Fibroblast of mammary gland (primary cell): ENCODE measurements around the gene CIDEA.

Experiments used
- DNase-seq: peaks from one replicate; pipeline ENCODE4 v3.0.0-alpha.2; 2010; ENCODE audit warnings: low read depth
- H3K4me3 ChIP-seq: 2 replicates; pipeline ENCODE4 v1.5.1; 2011; ENCODE audit warnings: low read depth, mild to moderate bottlenecking, low read length, moderate library complexity; ENCODE audit not compliant: control insufficient read depth
- TF ChIP-seq, protein P1 (sequence below): conservative IDR thresholded peaks from 2 replicates; pipeline ENCODE4 v1.5.1; 2011; ENCODE audit warnings: low read depth, low read length, inconsistent platforms; ENCODE audit not compliant: control insufficient read depth, insufficient read depth

The CIDEA gene

DNA sequence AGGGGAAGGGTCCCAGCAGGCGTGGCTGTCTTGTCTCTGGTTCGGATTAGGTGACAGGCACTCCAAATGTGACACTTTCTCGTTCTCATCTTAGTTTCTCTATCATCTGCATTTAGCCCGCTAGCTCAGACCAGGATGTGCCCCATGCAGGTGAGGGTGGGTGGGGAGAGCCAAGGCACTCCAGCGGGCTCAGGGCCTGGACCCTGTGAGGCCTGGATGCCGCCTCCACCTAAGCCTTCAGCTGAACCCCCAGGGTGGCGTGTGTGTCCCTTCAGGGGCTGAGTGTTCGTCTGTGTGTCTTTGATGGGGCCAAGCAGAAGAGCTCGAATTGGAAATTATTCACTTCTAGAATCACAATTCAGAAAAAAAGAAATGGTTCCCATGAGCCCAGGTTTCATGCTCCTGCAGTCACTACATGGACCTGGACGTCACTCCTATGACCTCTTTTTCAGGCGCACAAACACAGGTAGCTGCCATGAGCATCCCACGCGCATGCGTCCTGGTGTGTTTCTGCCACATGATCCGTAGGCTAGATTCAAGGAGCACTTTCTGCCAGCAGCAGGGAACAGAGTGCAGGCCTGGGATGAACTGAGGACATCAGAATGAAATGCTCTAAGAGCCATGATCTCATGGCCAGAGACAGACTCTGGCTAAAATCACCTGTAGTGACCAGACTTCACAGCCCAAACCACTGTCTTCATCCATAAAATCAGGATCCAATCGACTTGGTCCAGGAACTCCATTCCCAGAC, 25.8 kb downstream of the CIDEA start:
- DNase-seq: no peak
- TF ChIP-seq, protein P1, sequence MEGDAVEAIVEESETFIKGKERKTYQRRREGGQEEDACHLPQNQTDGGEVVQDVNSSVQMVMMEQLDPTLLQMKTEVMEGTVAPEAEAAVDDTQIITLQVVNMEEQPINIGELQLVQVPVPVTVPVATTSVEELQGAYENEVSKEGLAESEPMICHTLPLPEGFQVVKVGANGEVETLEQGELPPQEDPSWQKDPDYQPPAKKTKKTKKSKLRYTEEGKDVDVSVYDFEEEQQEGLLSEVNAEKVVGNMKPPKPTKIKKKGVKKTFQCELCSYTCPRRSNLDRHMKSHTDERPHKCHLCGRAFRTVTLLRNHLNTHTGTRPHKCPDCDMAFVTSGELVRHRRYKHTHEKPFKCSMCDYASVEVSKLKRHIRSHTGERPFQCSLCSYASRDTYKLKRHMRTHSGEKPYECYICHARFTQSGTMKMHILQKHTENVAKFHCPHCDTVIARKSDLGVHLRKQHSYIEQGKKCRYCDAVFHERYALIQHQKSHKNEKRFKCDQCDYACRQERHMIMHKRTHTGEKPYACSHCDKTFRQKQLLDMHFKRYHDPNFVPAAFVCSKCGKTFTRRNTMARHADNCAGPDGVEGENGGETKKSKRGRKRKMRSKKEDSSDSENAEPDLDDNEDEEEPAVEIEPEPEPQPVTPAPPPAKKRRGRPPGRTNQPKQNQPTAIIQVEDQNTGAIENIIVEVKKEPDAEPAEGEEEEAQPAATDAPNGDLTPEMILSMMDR: no peak
- H3K4me3 ChIP-seq: peak overlapping the region; percentile 10

DNA sequence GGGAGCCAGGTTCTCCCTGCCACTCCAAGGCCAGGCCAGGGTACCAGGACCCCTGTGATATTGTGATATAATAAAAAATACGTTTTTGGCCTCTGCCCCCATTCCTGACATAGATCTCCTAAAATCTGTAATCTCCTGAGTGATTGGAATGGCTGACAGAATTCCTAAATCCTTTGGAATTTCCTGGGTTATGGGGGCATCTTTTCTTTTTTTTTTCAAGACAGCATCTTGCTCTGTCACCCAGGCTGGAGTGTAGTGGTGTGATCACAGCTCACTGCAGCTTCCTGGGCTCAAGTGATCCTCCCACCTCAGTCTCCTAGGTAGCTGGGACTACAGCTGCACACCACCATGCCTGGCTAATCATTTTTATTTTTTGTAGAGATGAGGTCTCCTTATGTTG, 27.7 kb downstream of the CIDEA start:
- TF ChIP-seq, protein P1: no peak
- H3K4me3 ChIP-seq: no peak overlapping the region
- DNase-seq: no peak

DNA sequence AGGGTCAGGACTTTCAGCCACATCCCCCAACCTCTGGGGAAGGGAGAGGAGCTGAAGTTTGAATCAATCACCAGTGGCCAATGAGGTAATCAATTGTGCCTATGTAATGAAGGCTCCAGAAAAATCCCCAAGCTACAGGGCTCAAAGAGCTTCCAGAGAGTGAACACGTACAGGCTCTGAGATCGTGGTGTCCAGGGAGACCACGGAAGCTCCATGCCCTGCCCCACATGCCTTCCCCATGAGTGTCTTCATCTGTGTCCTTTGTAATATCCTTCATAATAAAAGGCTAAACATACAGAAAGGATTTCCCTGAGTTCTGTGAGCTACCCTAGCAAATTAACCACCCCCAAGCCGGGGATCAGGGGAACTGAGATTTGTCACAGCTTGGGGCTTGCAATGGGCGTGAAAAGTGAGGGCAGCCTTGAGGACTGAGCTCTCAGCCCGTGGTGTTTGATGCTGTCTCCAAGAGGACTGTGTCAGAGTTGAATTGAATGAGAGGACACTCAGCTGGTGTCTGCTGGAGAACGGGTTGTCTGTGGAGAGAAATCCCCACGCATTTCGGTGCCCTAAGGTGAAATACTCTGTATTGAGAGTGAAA, 28.4 kb downstream of the CIDEA start:
- peak; percentile 86 for DNase-seq
- TF ChIP-seq, protein P1: no peak
- no peak overlapping the region for H3K4me3 ChIP-seq

DNA sequence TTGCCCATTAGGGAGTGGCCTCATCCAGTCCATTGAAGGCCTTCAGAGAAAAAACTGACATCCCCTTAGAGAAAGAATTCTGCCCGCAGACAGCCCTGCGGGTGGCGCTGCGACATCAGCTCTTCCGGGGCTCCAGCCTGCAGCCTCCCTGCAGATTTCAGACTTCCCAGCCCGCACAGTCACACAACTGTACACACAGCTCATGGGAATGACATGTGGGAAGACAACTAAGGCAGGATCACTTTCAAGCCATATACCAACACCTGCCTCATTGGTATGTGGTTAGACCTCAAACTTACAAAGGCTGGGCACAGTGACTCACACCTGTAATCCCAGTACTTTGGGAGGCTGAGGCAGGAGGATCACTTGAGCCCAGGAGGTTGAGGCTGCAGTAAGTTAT, 29.1 kb downstream of the CIDEA start:
- TF ChIP-seq, protein P1: peak; percentile 22
- peak; percentile 54 for DNase-seq
- no peak overlapping the region for H3K4me3 ChIP-seq

DNA sequence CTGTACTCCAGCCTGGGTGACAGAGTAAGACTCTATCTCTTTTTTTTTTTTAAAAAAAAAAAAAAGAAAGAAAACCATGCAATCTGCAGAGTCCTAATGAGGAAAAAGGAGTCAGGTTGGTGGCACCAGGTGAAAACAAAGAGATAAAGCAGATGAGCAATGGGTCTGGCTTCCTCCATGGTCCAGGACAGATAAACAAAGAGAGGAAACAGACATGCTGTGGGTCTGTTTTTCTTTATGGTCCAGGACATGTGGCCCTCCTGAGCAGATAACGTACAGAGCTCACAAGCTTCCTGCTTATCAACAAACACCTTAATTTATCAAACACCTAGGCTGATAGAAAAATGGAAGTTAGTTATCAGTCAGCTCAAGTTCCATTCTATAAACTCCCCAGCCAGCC, 29.5 kb downstream of the CIDEA start:
- DNase-seq: no peak
- TF ChIP-seq, protein P1: no peak
- no peak overlapping the region for H3K4me3 ChIP-seq

DNA sequence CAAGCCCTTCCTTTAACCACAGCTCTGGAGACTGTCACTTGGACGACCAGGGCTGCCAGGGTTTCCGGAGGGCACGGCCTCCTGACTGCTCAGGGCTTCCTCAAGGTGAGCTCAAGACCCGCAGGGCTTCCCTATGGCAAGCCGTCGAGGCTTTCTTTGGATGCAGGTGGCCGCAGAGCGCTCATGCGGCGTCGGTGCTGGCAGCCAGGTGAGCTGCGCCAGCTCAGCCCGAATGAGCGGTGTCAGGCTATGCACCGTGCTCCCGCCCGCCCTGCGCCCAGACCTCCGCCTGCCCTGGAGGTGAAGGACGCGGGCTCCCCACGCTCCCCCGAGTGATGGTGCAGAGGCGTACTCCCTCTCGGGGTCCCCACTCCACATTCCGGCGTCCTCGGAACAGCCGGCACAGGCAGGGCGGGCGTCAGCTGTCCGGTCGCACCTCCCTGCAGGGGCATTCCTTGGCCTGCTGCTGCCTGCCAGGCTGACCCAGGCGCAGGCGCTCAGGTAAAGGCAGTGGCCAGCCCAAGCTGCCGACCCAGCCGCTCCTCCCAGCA, 33.0 kb downstream of the CIDEA start:
- TF ChIP-seq, protein P1: no peak

More for the DNA sequence above, 33.0 kb downstream of the CIDEA start:
- no peak for DNase-seq
- peak overlapping the region; percentile 51 for H3K4me3 ChIP-seq
